WI38 (cell line): ENCODE measurements around the gene OR51B6.

ENCODE experiments used
- H3K4me3 ChIP-seq: 2 replicates; pipeline ENCODE4 v1.5.1; 2011; ENCODE audit warnings: low read depth, mild to moderate bottlenecking, control low read depth, low read length
- CTCF ChIP-seq: IDR thresholded peaks from 2 replicates; pipeline ENCODE4 v1.5.1; 2012; ENCODE audit warnings: low read depth, mild to moderate bottlenecking, control low read depth, low read length

The OR51B6 gene

GRCh38 chr11:5390210-5390609 is 38.9 kb downstream of the OR51B6 start:
- no peak for TF ChIP-seq CTCF
- no peak overlapping the region for H3K4me3 ChIP-seq

- TF ChIP-seq CTCF = no peak
- H3K4me3 ChIP-seq = no peak overlapping the region
These were observed 42.8 kb downstream of the OR51B6 start for GRCh38 chr11:5394091-5394490.

DNA sequence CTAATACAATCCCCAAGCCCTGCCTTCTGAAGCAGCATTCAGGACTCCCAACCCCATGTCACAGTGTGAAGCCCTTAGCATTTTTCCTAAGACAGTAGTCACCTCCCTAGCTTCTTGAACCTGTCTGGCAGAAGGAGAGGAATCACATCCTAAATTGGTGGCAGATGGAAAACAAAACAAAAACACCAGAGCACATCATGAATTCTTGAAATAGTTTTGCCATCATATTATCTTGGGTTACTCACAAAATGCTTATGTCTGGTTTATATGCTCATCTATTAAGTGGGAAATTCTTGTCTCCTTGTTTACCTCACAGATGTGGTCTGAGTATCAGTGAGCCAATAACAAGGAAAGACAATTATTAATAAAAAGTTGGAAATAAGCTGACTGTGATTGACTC is 47.6 kb downstream of the OR51B6 start:
- no peak overlapping the region for H3K4me3 ChIP-seq
- no peak for TF ChIP-seq CTCF
